Measurements from ENCODE around the gene ACBD4.

- TF ChIP-seq CTCF (IDR thresholded peaks at IDR 0.05) (no peak), POLR2A (IDR thresholded peaks at IDR 0.05) (no peak)
These were observed 35.4 kb downstream of the ACBD4 start for GRCh38 chr17:45170931-45171337.
